ENCODE data around the gene ITIH4.
"Not testable (repeated sequence)": the region's sequence is repeated elsewhere in the genome, so short reads cannot be mapped to it uniquely, and the experiment has no call there.

Gene ITIH4

DNA sequence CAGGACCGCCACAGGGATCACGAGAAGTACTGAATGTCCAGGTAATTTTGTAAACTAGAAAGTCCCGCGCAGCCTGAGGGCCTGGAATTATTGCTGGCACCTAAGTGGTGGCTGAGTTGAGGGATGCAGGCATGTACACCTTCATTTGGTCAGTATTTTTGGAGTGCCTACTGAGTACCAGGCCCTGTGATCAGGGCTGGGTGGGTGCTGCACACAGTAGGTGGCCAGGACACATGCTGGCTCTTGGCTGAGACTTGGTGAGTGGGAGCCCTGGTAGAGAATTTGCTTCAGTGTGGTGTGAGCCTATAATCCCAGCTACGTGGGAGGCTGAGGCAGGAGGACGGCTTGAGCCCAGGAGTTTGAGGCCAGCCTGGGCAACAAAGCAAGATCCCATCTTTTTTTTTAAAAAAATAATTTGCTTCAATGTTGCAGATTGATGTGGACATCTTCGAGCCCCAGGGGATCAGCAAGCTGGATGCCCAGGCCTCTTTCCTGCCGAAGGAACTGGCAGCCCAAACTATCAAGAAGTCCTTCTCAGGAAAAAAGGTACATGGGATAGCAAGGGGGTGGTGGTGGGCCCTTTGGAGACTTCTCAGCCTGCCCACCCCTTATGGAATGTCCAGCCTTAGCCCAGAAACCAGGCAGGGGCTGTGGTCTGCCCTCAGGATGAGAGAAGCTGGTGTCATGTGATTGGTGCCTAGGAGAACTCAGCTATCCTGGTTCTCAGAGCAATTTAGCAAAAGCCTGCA lies 50.5 kb downstream of the ITIH4 start:
- no peak for DNase-seq

DNA sequence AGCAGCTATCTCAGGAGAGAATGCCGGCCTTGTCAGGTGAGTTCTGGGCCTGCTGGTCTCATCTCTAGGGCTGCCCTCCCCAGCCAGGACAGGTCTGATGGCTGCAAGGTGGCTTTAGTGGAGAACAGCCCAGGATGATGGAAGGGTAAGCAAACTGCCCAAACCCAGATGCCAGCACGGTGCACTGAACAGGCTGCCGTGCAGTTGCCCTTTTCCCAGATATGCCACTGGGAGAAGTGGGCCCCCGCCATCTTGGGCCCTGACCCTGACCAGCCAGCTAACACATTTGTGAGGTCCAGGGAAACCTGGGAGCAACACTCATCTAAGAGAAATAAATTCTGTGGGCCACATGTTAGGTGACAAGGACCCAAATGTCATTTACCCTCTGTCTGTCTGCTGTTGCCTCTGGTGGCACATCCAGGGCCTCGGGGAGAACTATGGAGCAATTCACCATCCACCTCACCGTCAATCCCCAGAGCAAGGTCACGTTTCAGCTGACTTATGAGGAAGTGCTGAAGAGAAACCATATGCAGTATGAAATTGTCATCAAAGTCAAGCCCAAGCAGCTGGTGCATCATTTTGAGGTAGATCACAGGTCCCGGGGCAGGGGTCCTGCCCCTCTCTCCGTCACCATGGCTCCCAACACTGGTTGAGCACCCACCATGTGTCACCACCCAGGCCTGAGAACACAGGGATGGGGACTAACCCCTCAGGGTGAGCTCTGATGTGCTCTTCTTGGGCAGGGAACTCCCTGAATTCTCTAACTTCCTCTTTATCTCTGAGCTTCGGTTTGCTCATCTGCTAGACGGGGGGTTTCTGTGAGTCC lies 51.2 kb downstream of the ITIH4 start:
- no peak for DNase-seq

DNA sequence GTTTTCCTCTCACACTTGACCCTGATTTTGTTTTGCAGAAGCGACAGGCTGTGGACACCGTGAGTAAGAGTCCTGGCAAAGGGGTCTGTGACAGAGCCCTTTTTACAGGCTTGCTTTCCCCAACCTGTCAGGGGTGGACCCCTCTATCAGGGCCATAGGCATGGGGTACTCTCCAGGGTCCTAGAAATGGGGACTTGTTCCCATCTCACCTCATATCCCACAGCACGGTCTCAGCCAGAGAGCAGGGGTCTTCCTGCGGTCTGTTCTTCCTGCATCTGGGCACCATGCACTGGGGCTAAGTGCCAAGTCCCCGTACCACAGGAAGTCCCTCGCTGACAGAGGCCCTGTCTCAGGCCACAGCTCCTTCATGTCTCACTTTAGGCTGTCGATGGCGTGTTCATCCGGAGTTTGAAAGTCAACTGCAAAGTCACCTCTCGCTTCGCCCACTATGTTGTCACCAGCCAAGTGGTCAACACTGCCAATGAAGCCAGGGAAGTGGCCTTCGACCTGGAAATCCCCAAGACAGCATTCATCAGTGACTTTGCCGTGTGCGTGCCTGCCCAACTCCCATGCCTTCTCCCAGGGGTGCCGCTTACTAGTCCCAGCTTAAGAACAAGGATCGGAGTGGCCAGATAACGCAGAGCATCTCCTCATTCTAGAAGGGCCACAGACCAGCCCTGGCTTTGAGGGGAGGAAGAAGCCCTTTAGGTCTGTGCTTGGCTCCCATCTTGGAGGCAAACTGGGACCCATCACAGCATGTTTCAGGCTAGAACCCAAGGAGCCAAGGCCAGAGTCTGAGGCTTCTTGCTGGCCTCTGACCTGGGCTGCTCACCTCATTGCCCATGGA lies 52.3 kb downstream of the ITIH4 start:
- DNase-seq, result no peak

DNA sequence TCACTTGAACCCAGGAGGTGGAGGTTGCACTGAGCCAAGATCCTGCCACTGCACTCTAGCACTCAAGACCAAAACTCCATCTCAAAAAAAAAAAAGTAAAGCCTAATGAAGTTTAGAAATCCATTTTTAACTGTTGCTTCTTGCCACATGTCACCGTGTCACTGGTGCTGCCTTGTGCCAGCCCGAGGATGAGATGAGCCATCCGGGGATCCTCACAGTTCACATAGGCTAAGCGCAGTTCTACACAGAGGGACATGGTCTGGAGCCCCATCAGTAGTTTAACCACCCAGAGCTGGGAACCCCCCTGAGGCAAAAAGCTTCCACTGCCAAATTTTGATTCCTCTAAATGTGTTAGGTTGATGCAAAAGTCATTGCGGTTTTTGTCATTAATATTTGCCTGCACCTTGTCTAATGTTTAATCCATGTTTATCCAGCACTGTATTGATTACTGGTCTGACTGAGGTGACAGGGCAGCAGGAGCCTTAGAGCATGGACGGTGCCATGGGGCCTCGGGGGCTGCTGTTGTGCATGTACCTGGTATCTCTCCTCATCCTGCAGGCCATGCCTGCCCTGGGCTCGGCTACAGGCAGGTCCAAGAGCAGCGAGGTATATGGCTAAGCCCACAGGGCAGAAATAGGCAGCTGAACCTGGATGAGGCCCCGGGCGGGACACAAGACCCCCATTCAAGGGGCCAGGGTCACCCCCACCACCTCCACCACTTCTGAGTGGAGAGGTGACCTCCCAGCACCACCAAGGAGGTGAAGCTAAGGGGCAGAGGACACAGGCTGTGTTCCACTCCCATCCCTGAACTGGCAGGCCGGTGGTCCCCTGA lies 53.1 kb downstream of the ITIH4 start, which contains the start of gene ITIH1:
ITIH1 (plus strand) TSS at position 473 of the 832 bp plus-strand sequence; CDS start at position 490, 17 bp downstream.
- no peak for DNase-seq

DNA sequence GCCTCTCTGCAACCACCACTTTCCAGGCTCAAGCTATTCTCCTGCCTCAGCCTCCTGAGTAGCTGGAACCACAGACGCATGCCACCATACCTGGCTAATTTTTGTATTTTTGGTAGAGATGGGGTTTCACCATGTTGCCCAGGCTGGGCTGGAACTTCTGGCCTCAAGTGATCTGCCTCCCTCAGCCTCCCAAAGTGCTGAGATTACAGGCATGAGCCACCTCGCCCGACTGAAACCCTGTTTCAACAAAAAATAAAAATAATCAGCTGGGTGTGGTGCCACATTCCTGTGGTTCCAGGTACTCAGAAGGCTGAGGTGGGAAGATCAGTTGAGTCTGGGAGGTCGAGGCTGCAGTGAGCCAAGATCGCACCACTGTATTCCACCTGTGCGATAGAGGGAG lies 54.0 kb downstream of the ITIH4 start:
- DNase-seq, result not testable (repeated sequence)

DNA sequence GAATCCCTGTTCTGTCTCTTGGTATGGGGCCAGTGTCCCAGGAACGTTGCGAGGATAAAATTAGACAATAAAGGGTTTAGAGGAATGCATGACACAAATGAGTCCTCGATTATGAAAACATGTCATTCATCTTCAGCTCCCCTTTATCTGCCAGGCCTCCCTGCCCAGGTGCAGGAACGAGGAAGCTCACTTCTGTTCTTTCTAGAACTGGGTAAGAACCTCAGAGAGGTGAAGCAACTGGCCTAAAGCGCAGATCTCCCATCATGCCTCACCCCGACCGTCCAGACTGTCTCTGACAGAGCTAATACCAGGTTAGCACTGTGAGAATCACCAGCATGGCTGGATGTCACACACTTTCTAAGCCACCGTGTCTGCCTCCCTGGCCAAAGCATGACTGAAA lies 54.6 kb downstream of the ITIH4 start:
- DNase-seq, result no peak

DNA sequence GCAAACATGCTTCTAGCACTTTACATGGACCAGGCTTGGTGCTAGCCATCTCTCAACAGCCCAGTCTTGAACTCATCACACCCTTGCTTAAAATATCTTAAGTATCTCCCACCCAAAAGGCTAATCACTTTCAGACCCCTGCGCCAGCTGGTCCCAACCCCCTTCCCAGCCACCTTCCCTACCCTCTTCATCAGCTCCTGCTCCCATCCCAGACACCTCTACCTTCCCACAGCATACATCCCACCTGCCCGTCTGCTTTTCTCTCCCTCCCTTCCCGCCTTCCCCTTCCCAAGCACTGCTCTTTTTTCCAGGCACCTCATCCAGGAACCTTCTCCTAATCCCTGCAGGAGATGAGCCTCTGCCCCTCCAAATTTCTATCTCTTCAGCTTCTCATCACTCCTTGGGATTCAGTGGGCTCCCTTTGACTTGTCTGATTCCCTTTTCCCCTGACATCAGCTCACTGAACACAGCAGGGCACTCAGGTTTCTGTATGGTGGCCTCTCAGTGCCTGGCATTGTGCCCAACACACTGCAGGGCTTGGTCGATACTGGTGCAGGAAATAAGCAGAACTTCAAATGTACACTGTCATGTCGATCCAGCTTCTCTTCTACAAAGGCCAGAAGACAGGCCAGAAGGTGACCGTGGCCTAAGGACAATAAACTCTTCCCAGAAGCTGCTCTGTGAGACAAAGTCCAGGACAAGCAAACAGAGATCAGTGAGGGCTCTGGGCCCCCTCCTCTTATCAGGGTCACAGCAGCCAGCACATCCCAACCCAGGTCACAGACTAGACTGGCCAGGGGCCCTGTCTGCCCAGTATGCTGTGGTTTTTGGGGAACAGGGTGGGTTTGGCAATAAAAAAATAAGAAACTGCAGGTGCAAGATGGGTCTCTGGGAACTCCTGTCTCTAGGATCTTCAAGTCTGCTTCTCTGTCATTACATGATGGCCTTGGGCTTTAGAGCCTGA lies 55.3 kb downstream of the ITIH4 start:
- DNase-seq, result no peak

DNA sequence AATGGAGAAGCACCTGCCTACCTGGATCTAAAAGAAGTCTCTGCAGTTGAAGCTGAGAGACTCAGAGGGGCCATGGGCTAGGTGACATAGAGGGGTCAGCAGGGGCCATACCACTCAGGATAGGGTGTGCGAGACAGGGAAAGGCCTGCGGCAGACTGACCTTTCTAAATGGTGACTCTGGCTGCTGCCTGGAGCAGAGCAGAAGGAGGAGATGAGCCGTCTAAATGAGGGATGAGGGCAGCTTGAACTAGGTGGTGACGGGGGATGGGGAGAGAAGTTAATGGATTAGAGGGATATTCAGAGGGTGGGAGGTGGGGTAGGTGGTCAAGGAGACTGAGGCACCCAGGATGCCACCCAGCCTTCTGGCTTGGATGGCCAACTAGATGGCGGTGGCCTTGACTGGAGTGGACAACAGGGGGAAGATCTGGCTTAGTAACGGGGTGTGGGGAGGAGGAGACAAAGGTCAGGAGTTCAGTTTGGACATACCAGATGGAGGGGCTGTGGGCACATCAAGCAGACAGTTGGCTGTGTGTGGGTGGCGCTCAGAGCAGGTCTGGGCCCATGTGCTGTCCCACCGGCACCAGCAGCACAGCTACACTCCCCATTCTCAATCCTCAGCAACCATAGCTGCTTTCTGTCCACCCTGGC lies 56.3 kb downstream of the ITIH4 start:
- DNase-seq, result no peak

DNA sequence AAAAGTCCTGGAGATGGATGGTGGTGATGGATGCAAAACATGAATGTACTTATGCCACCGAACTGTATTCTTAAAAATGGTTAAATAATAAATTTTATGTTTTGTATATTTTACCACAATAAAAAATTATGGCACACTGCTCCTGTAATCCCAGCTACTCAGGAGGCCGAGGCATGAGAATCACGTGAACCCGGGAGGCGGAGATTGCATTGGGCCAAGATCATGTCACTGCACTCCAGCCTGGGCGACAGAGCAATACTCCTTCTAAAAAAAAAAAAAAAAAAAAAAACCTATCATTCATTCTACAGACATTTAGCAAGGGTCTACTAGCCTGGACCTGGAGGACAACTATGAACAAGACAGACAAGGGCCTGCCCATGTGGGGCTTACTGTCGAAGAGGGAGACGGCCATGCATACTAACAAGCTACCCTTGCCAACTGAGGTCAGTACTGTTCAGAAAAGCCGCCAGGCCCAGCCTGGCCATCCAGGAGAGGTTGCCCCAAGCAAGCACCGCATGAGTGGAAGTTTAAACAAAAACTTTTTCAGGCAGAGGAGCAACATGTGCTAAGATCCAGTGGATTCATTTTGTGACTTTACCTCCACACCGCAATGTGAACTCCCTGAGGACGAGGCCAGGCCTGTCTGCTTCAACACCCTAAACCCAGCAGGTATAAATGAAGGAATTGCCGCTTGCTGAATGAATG lies 57.0 kb downstream of the ITIH4 start:
- no peak for DNase-seq

DNA sequence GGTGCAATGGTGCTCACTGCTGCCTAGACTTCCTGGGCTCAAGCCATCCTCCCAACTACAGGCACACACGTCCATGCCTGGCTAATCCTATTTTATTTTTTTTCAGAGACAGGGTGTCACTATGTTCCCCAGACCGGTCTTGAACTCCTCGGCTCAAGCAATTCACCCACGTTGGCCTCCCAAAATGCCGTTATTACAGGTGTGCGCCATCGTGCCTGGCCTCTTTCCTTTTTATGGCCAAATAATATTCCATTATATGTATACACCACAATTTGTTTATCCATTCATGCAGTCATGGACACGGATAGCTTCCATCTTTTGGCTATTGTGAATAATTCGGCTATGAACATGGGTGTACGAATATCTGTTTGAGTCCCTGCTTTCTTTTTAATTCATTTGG lies 58.8 kb downstream of the ITIH4 start:
- no peak for DNase-seq

DNA sequence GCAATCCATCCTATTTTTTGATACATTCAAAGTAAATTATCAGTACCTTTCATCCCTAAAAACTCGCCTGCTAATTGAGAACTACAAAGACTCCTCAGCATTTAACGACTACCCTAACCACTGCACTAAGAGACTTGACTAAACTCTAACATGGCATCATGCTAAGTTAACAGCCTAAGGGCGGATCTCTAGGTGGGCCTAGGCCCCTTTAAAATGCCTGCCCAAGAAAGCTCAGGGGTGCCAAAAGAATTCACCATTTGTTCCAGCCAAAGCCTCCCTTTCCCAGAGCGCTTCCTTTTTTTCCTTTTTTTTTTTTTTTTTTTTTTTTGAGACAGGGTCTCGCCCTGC lies 59.2 kb downstream of the ITIH4 start:
- DNase-seq, result no peak

DNA sequence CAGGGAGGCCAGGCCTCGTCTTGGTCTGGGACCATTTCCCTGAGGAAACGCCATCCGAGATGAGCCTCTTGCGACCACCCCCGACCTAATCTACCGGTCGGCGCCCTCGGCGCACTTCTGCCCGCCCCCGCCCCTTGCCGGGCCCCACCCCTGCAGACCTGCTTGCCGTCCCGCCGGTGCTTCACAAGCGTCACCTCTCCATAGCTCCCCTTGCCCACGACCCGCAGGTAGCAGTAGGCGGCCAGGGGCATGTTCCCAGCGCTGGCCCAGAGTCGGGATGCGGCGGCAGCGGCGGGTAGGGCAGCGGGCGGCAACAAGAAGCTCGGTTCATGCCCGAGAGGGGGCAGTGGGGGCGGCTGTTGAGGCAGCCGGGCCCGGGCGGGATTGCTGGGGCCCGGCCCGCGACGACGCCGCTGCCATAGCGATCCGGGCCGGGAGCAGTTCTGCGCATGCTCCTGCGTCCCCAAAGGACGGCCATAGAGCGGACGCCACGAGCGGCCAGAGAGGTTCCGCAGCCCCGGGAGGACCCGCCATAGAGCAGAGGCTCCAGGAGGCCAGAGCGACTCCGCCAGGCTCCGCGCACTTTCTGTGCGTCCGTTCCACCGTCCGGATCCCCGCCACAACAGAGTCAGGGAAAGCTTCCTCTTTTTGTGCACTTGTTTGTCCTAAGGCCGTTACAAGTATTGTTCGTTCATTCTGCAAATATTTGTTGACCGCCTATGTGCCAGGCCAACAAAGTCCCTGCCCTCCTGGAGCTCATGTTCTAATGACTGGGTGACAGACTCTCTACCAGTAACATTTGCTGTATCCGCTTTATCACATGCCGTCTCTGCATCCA lies 59.8 kb downstream of the ITIH4 start, which contains the start of gene NEK4:
NEK4 (minus strand) TSS at position 445 of the 838 bp plus-strand sequence; CDS start at position 251, 194 bp downstream.
- peak; percentile 86 for DNase-seq

DNA sequence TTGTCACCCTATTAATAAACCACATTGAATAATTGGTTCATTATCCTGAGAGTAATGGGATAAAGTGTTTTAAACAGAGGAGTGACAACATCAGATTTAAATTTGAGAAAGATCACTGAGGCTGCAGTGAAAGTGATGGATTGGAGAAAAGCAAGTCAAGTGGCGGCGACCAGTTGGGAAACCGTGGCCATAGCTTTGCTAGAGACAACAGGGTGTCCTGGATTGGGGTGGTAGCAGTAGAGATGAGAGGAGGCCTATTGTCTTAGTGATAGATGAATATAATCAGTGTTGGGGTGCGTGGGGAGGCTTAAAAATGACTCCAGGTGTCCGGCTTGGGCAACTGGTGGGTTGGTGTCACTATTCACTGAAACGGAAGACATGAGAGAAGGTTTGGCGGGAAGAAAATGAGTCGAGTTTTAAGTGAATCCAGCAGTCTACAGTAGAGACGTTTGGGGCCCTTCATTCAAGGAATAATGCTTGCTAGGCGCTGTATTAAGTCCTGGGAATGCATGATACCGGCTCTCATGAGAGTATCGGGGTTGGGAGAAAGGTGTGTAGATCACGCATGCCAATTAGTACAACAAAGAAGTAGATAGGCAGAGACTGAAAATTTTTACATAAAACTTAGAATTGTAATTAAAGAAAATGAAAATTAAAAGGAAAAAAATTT lies 60.6 kb downstream of the ITIH4 start:
- DNase-seq, result no peak

DNA sequence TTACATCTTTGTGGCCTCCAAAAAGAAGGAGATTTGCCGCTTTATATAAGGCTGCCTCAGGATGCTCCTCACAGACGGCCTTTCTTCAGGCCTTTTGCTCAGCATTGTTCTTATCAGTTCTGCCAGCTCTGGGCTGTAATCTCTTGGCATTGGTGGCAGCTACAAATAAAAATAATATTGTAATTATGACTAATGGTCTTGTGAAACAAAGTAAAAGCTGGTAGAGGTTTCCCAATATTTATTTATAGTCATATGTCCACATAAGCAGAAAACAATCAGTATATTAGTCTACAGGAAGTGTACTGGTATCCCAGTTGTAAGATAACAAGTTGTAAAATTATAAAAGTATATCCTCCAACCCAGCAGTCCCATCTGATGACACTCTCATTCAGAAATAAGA lies 67.0 kb downstream of the ITIH4 start:
- DNase-seq, result no peak
